ENCODE results near the gene BMPR1B. TPM values are rescaled to one million over a fixed set of nuclear protein-coding genes. Genes with fewer than 3 reads are reported as not detected.

BMPR1B gene
- total and polyA plus RNA-seq, 2 of the 8 experiments (the other 6 are each of a cell fraction or from before 2014, with no cell fraction given), result 0.14 to 1.1 TPM

- TF ChIP-seq SP1 (IDR thresholded peaks at IDR 0.05; ENCODE audit: low read depth, low read length) (no peak), CEBPB (IDR thresholded peaks at IDR 0.05; ENCODE audit: low read depth, low read length) (no peak)
- TF ChIP-seq, protein P1, sequence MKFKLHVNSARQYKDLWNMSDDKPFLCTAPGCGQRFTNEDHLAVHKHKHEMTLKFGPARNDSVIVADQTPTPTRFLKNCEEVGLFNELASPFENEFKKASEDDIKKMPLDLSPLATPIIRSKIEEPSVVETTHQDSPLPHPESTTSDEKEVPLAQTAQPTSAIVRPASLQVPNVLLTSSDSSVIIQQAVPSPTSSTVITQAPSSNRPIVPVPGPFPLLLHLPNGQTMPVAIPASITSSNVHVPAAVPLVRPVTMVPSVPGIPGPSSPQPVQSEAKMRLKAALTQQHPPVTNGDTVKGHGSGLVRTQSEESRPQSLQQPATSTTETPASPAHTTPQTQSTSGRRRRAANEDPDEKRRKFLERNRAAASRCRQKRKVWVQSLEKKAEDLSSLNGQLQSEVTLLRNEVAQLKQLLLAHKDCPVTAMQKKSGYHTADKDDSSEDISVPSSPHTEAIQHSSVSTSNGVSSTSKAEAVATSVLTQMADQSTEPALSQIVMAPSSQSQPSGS (IDR thresholded peaks at IDR 0.05; ENCODE audit: low read length), result no peak
These were observed 5.2 kb downstream of the BMPR1B start (continued) for GRCh38 chr4:94763005-94763404.

Measured in H1 (cell line).